Activated naive CD4-positive, alpha-beta T cell treated with anti-CD3 and anti-CD28 coated beads, Interleukin-2, amount 50 U/mL, for 72 hours (primary cell): ENCODE results near the gene ST6GALNAC4. TPM values are rescaled to one million over a fixed set of nuclear protein-coding genes. Genes with fewer than 3 reads are reported as not detected.
"Not testable (repeated sequence)": the region's sequence is repeated elsewhere in the genome, so short reads cannot be mapped to it uniquely, and the experiment has no call there.

ENCODE experiments used
- ATAC-seq, 2 donors: fragments of 150-1000 bp; cut with Tn5 transposase; 2 replicates each; pipeline ENCODE4 v1.10.0; 2021; ENCODE audit warnings: mild to moderate bottlenecking in 2 of 2, moderate library complexity in 2 of 2
- DNase-seq, 2 donors: peaks; one replicate each; pipeline ENCODE4 v3.0.0; 2021 to 2022; ENCODE audit warnings: low spot score in 2 of 2
- H3K27ac Mint-ChIP-seq, 2 donors: one replicate each; pipeline ENCODE4 v1.8.0; 2022; ENCODE audit warnings: mild to moderate bottlenecking in 2 of 2, mixed read lengths in 2 of 2
- H3K36me3 Mint-ChIP-seq, 2 donors: one replicate each; pipeline ENCODE4 v1.8.0; 2022; ENCODE audit warnings: mixed read lengths in 2 of 2
- H3K9me3 Mint-ChIP-seq, 2 donors: one replicate each; pipeline ENCODE4 v1.8.0; 2022; ENCODE audit warnings: mixed read lengths in 2 of 2
- total RNA-seq, 2 donors: library from RNA; stranded (reverse); gene quantifications; one replicate each; pipeline ENCODE4 v1.2.3, GENCODE V29; 2022

ST6GALNAC4 gene
- total RNA-seq, 2 donors from 2014 or later, result 24.5 to 43.2 TPM

DNA sequence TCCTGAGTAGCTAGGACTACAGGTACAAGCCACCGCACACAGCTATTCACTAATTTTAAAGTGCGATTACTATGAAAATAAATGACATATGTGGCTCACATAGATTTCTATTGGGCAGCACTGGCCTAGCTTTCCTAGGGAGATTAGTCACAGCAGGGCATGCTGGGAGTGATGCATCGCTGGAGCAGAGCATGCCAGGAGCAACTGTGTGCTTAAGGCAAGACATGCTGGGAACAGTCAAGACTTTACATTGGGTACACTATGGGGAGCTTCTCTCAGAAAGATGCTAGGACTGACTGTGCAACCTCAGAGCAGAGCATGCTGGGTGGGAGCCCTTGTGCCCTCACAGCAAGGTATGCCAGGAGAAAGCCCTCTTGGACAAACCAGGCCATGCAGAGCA lies 26.8 kb downstream of the ST6GALNAC4 start:
- DNase-seq, result no peak
- H3K36me3 Mint-ChIP-seq, result peaks cover 36 to 51% of the 10 kb centered on the region in 2 donors
- no peak overlapping the region for H3K27ac Mint-ChIP-seq
- peak in 1 of 2 donors; percentile 41 for ATAC-seq
- H3K9me3 Mint-ChIP-seq, result no peaks in the 10 kb centered on the region

DNA sequence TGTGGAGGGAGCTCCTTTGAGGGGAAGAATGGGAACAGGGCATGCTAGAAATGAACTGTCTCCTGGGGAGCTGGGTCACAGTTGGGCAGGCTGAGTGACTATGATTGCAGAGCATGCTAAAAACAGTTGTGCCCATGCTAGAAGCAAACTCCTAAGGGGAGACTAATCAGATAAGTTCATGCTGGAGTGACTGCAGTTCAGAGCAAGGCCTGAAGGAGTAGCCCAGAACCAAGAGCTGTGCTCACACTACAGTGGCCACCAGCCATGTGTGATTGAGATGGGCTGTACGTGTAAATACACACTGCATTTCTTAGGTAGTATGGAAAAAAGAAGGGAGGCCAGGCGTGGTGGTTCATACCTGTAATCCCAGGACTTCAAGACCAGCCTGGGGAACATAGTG lies 29.0 kb downstream of the ST6GALNAC4 start:
- Mint-ChIP-seq H3K9me3 (no peaks in the 10 kb centered on the region), H3K27ac (no peak overlapping the region), H3K36me3 (peaks cover 13 to 39% of the 10 kb centered on the region in 2 donors)
- DNase-seq, result no peak
- peak in 1 of 2 donors; percentile 43 for ATAC-seq

DNA sequence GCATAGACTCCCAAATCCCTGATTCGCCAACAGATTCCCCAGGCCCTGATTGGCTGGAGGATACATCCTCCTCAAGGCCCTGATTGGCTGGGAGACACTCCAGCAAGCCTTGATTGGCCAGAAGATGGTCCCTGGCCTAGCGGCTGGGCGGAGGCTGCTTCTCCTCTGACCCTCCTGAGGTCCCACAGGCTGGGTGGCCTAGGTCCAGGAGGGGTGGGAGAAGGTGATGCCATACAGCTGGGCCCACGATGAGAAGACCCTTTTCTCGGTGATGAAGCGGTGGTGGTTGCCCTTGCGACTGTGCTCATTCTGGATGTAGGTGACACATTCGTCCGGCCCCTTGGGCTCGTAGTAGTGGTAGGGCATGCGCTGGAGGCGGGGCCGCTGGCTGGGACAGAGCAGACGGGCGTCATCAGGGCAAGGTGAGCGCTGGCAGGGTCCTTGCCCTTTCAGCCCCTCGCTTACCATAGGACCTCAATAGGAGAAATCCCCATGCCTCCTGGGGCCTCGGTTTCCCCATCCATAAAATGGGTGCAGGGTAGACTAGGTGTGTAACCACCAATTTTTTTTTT lies 30.4 kb downstream of the ST6GALNAC4 start:
- ATAC-seq, result no peak

DNA sequence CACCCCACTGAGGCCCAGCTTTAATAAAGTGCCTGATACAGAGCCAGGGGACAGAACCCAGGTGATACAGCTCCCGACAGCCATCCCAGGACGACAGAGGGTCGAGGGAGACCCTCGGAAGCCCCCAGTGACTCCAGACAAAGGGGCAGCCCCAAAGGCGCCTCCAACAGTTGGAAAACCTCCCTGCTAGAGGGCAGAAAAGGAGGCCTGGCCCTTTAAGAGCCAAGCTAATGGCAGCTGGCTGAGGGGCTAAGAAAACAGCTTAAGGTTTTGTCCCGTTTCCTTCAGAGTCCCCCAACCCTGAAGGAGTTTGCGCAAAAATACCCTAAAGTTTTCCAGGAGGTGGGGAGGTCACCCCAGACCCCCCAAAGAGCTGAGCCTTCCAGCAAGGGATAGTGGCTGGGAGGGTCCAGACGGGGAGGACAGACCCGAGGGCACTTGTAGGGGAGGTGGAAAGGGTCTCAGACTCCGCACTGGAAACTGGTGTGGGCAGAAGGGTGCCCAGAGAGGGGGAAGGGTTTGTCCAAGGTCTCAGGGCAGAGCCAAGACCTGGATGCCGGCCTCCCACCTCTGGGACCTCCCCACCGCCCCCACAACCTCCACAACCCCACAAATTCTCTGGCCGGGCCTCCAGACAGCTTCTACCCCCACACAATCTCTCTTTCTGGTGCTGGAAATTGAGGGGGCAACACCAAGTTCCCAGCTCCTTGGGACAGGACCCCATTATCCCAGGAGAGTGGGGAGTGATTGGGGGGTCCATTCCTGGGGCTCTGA lies 31.1 kb downstream of the ST6GALNAC4 start:
- Mint-ChIP-seq H3K27ac (peak overlapping the region; percentile 23 to 93), H3K9me3 (no peaks in the 10 kb centered on the region), H3K36me3 (peaks cover 7 to 24% of the 10 kb centered on the region in 2 donors)
- ATAC-seq (no peak), DNase-seq (no peak)

More for the DNA sequence above, 30.4 kb downstream of the ST6GALNAC4 start:
- H3K27ac Mint-ChIP-seq, result peak overlapping the region in 1 of 2 donors; percentile 93
- DNase-seq, result no peak
- peaks cover 7 to 31% of the 10 kb centered on the region in 2 donors for H3K36me3 Mint-ChIP-seq
- no peaks in the 10 kb centered on the region for H3K9me3 Mint-ChIP-seq

DNA sequence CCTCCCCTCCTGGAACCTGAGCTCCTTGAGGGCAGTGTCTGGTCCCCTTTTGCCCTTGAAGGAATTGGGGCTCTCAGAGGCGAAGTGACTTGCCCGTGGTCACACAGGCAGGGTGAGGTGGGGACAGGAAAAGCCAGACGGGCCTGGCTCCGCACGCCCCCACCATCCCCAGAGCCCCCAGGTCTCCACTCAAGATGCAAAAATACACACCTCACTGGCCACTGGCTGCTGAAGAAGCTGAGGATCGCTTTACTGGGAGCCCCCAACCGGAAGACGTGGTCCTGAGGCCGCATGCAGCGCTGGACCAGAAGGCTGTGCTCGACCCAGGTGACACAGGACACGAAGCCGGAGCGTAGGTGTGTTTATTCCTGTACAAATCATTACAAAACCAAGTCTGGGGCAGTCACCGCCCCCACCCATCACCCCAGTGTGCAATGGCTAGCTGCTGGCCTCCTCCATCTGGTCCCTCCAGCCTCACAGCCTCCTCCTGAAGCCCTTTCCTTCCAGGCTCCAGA lies 31.8 kb downstream of the ST6GALNAC4 start:
- Mint-ChIP-seq H3K27ac (peak overlapping the region; percentile 23 to 77), H3K36me3 (peaks cover 7 to 24% of the 10 kb centered on the region in 2 donors), H3K9me3 (no peaks in the 10 kb centered on the region)
- ATAC-seq (no peak), DNase-seq (no peak)

DNA sequence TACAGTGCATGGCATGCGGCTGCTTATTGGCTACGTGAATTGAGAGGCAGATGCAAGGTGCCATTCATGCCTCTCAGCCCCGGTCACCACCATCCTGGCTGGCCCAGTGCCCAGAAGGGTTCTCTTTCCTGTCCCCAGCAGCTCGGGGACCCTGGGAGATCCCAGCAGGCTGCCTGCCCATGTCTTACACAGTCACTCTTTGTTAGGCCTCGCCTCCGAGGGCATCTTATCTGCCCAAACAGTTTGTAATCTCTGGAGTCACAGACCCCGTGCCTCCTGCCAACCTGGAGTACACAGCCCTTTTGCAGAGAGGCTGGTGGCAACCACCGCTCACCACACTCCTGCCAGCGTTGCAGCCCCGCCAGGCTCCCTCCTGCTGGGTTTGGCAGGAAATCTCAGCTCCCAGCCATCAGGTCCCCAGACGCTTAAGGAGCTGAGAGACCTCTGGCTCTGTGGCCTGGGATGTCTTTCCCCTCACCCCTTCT lies 32.4 kb downstream of the ST6GALNAC4 start:
- peak overlapping the region; percentile 23 to 52 for H3K27ac Mint-ChIP-seq

DNA sequence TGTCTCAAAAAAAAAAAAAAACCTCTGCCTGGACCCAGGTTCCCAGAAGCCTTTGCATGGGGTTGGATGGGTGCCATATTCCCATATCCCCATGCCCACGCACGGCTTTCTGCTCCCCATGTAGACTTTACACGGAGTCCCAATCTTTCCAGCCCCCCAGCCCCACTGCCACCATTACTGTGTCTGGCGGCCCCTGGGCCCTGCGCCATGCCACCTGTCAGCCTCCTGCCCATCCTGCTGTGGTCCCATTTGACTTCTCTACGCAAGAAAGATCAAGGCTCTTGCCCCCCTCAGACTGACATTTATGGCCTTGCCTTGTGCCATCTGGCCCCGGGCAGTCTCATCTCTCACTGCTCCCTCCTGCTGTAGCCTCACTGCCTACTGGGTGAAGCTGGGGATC lies 32.9 kb downstream of the ST6GALNAC4 start:
- H3K27ac Mint-ChIP-seq, result peak overlapping the region in 1 of 2 donors; percentile 23
- ATAC-seq (peak in 1 of 2 donors; percentile 15), DNase-seq (no peak)
- no peaks in the 10 kb centered on the region for H3K9me3 Mint-ChIP-seq
- peaks cover 7 to 24% of the 10 kb centered on the region in 2 donors for H3K36me3 Mint-ChIP-seq

More for the DNA sequence above, 32.4 kb downstream of the ST6GALNAC4 start:
- DNase-seq (no peak), ATAC-seq (peak in 1 of 2 donors; percentile 13)
- peaks cover 7 to 24% of the 10 kb centered on the region in 2 donors for H3K36me3 Mint-ChIP-seq
- no peaks in the 10 kb centered on the region for H3K9me3 Mint-ChIP-seq

DNA sequence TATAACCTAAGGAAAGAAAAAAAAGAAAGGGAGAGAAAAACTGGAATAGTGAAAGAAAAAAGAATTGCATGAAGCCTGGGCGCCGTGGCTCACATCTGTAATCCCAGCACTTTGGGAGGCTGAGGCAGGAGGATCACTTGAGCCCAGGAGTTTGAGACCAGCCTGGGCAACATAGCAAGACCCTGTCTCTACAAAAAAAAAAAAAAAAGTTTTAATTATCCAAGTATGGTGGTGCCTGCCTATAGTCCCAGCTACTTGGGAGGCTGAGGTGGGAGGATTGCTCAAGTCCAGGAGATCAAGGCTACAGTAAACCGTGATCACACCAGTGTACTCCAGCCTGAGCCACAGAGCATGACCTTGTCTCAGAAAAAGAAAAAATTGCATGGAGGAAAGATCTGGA lies 35.1 kb downstream of the ST6GALNAC4 start:
- DNase-seq, H3K27ac Mint-ChIP-seq, ATAC-seq, H3K9me3 Mint-ChIP-seq: not testable (repeated sequence)
- H3K36me3 Mint-ChIP-seq, result peaks cover 0 to 16% of the 10 kb centered on the region in 2 donors

DNA sequence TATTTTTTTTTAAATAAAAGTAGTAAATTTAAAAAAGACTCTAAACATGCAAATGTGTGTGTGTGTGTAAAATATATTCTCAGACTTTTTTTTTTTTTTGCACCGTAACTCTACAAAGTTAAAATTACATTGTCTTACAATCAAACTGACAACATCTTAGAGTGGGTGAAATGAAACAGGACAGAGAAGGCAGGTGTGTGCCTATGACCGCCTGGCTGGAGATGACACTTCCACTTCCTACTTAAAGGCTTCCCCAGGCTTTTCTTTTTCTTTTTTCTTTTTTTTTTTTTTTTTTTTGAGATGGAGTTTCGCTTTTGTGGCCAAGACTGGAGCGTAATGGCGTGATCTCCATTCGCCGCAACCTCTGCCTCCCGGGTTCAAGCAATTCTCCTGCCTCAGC lies 36.7 kb downstream of the ST6GALNAC4 start:
- H3K9me3 Mint-ChIP-seq, result no peaks in the 10 kb centered on the region
- H3K36me3 Mint-ChIP-seq, result peaks cover 0 to 10% of the 10 kb centered on the region in 2 donors
- no peak overlapping the region for H3K27ac Mint-ChIP-seq
- ATAC-seq (no peak), DNase-seq (no peak)

DNA sequence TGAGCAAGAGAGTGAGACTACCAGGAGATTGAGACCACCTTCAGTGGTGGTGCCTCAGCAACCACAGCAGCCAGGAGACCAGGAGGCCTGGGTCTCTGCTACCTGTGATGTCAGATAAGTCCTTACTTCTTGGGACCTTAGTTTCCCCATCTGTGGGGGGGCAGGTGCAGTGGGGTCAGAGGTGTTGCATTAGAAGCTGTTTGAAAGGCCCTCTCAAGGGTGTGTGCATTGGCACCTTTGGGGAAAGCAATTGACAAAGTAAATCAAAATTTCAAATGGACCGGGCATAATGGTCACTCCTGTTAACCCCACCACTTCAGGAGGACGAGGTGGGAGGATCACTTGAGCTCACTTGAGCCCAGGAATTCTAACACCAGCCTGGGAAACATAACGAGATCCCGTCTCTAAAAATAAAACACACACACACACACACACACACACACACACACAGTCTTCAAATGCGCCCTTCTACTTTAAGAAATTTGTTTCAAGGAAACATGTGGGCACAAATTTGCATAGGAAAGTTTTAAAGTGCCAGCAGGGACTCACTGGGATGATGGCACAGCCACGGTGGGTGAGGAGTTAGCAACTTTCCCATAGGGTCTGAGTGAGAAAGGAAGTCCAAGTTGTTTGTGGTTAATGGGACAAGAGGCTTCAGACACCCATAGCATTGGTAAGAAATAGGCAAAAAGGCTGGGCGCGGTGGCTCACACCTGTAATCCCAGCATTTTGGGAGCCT lies 38.0 kb downstream of the ST6GALNAC4 start:
- no peak for DNase-seq
- no peak for ATAC-seq
- Mint-ChIP-seq H3K36me3 (peaks cover 0 to under 1% of the 10 kb centered on the region in 2 donors), H3K27ac (no peak overlapping the region), H3K9me3 (no peaks in the 10 kb centered on the region)

DNA sequence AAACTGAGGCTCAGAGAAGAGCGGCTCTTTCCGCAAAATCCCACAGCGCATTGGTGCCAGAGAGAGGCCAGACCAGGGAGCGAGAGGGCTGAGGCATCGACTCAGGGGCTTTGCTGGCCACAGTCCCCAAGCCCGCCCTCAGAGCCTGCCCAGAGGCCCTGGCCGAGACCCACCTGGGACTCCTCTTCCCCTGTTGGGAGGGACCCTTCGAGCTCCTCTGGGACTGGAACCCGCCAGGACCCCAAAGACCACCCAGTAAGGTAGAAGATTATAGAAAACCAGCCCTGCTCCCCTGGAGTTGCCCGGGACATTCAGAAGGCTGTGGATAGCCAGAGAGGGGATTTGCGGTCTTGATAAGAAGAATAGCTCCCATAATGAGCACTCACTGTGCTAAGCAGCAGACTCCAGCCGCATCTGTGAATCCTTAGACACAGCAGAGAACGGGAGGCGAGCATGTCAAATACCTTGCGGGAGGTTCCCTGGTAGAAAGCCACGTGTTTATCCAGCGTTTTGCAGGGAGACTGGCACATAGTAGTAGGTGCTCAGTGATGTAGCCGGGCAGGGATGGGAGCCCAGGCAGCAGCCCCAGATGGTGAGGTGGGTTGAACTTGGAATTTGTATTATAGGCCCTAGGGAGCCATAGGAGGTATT lies 38.7 kb downstream of the ST6GALNAC4 start:
- H3K9me3 Mint-ChIP-seq, result no peaks in the 10 kb centered on the region
- ATAC-seq, result no peak
- DNase-seq, result no peak

DNA sequence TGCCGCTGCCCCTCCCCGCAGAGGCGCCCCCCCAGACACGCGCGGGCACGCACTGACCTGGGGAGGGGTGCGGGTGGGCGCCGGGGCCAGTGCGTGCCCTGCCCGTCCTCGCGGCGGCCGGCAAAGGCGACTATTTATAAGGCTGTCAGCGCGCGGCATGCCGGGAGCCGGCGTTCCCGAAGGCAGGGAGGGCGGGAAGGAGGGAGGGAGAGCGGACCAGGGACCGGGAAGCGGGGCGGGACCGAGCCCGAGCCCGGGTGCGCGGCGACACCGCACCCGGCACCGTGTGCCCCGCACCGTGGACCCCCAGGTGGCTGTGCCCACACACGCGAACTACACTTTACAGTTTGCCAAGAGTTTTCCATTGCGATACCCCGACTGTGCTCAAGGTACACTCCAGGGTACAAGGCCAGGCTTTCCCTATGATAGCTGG lies 39.3 kb downstream of the ST6GALNAC4 start, which contains the start of gene AK1:
Gene AK1 (minus strand): TSS at position 110 of the 433 bp plus-strand sequence. CDS start 3,058 bp downstream, outside the sequence.
- no peaks in the 10 kb centered on the region for H3K9me3 Mint-ChIP-seq
- H3K27ac Mint-ChIP-seq, result no peak within 1 kb of the TSS
- no peaks in the 10 kb centered on the region for H3K36me3 Mint-ChIP-seq
- DNase-seq, result no peak
- ATAC-seq, result no peak

More for the DNA sequence above, 38.7 kb downstream of the ST6GALNAC4 start:
- Mint-ChIP-seq H3K27ac (no peak overlapping the region), H3K36me3 (no peaks in the 10 kb centered on the region)

DNA sequence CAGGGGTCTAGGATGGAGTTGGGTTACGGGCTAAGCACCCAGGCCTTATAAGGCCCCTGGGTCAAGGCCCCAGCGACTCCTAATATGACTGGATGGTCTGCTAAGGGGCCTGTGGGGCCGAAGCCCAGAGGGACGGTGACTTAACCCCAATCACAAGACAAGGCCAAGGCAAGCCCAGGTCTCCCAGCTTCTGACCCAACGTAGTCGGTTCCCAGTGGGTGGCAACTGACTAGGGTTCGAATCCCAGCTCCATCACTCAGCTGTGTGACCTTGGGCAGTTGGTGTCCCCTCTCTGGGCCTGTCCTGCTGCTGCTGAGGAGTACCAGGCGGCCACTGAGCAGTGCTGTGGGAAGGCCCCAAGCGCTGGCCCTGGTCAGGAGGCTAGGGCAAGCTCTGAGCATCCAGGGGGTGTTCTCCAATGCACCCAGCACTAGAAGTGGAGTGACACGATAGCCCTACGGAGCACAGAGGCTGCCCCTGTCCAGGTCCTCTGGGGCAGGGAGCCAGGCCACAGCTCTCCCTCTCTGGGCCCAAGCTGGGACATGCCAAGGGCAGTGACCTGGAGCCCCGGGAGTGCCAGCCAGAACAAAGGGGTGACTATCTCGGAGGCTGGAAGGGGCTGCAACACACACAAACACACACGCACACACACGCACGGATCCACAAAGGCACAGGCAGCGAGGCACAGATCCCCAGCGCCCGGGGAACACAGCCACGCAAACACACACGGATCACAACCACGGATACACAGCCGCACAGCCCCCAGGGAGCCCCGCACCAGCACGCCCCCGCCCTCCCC lies 39.9 kb downstream of the ST6GALNAC4 start:
- DNase-seq, result no peak
- no peak overlapping the region for H3K27ac Mint-ChIP-seq
- peak in 1 of 2 donors; percentile 22 for ATAC-seq
- H3K36me3 Mint-ChIP-seq, result no peaks in the 10 kb centered on the region
- no peaks in the 10 kb centered on the region for H3K9me3 Mint-ChIP-seq

DNA sequence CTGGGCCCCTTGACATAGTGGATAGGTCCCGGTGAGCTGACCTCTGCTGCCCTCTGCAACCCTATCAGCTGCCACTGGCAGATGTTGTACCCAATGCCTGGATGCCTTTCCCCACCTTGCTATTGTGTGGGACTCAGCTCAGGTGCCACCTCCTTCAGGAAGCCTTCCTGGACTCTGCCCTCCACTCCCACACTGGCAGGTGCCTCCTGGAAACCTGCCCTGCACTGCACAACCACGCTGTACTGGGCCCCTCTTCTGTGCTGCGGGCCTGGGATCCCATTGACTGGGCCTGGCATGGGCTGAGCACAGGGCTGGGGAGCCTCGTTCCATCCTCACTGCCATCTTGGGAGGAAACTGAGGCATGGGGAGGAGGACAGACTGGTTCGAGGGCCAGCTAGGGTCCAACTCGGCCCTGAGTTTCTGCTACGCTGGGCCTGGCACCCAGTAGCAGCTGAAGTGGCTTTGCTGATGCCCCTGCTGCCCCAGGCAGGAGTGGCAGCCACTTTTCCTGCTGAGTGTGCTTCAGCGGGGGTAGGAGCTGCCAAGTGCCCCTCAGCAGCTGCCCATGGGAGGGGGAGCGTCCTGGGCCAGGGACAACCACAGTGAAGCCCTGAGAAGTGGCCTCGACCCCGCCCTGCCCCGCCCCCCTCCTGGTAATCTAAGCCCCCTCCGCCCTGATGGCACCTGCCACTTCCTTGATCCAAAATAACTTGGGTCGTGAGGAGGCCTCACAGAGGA lies 40.6 kb downstream of the ST6GALNAC4 start:
- no peak for ATAC-seq
- Mint-ChIP-seq H3K27ac (no peak overlapping the region), H3K36me3 (no peaks in the 10 kb centered on the region)

More for the DNA sequence above, 40.6 kb downstream of the ST6GALNAC4 start:
- no peak for DNase-seq
- no peaks in the 10 kb centered on the region for H3K9me3 Mint-ChIP-seq
